Esophagus muscularis mucosa (tissue), 4 donors: ENCODE measurements around the gene ARRDC2. TPM values are rescaled to one million over a fixed set of nuclear protein-coding genes. Genes with fewer than 3 reads are reported as not detected.
A peak's percentile ranks its signal among the peaks of the same experiment; 100 is the strongest.

Experiments
- DNase-seq: peaks from one replicate; pipeline ENCODE4 v3.0.0-alpha.2; 2017; ENCODE audit errors: extremely low spot score
- H3K27ac ChIP-seq, 4 donors: fragments of 200-600 bp; sonication (generic); replicated peaks in 1 of 4; 1 replicate in 3 of 4; 2 replicates in 1 of 4; pipeline ENCODE4 v1.5.1; 2016 to 2019; ENCODE audit warnings: mild to moderate bottlenecking in 1 of 4
- H3K27me3 ChIP-seq, 4 donors: fragments of 200-600 bp; sonication (generic); one replicate each; pipeline versions ENCODE4 v1.5.1 to v1.6.0; 2016 to 2019
- H3K36me3 ChIP-seq, 4 donors: fragments of 200-600 bp; sonication (generic); one replicate each; pipeline ENCODE4 v1.5.1; 2016 to 2019
- H3K4me1 ChIP-seq, 4 donors: fragments of 200-600 bp; sonication (generic); one replicate each; pipeline ENCODE4 v1.5.1; 2016 to 2019
- H3K4me3 ChIP-seq, 4 donors: fragments of 200-600 bp; sonication (generic); 1 replicate in 2 of 4; 2 replicates in 2 of 4; pipeline ENCODE4 v1.5.1; 2016 to 2019; ENCODE audit warnings: mild to moderate bottlenecking in 4 of 4, moderate library complexity in 1 of 4
- H3K9me3 ChIP-seq, 4 donors: fragments of 200-600 bp; sonication (generic); 1 replicate in 3 of 4; 2 replicates in 1 of 4; pipeline ENCODE4 v1.5.1; 2016 to 2019
- EP300 ChIP-seq: sonication (generic); formaldehyde crosslinking; IDR thresholded peaks from one replicate; pipeline ENCODE4 v1.6.1; 2017; ENCODE audit warnings: antibody characterized with exemption
- POLR2A ChIP-seq: fragments of 450-650 bp; IDR thresholded peaks from one replicate; pipeline ENCODE4 v1.6.1; 2017; ENCODE audit warnings: antibody characterized with exemption, moderate library complexity, mild to moderate bottlenecking, low read depth
- POLR2AphosphoS5 ChIP-seq, 2 donors: sonication (generic); formaldehyde crosslinking; IDR thresholded peaks; one replicate each; pipeline ENCODE4 v1.6.1; 2017; ENCODE audit warnings: antibody characterized with exemption in 2 of 2
- WGBS: methylation state at CpG from one replicate; pipeline ENCODE4 v1.1.5; 2018; 5-methylcytosine and 5-hydroxymethylcytosine counted together
- intact Hi-C: fragments of 100-400 bp; cut with DNase I; formaldehyde crosslinking; loops from one replicate; pipeline ENCODE4 v1.15.1; 2023
- total RNA-seq, 4 donors: library from RNA; depleted of rRNA; stranded (reverse); fragments of >200 nt; gene quantifications; one replicate each; pipeline versions ENCODE4 v1.1.0 to v1.2.1, GENCODE V29; 2016
- TF ChIP-seq, protein P1 (sequence below), 3 experiments: fragments of 200-600 bp in 2 of 3; fragments of 450-650 bp in 1 of 3; sonication (generic) in 2 of 3; IDR thresholded peaks; one replicate each; pipeline ENCODE4 v1.5.1; 2017 to 2019; ENCODE audit warnings: antibody characterized with exemption in 3 of 3, mild to moderate bottlenecking in 2 of 3, moderate library complexity in 1 of 3

ARRDC2 gene
- total RNA-seq, 4 donors from 2014 or later = 30.6 to 69.2 (median 62.5) TPM

DNA sequence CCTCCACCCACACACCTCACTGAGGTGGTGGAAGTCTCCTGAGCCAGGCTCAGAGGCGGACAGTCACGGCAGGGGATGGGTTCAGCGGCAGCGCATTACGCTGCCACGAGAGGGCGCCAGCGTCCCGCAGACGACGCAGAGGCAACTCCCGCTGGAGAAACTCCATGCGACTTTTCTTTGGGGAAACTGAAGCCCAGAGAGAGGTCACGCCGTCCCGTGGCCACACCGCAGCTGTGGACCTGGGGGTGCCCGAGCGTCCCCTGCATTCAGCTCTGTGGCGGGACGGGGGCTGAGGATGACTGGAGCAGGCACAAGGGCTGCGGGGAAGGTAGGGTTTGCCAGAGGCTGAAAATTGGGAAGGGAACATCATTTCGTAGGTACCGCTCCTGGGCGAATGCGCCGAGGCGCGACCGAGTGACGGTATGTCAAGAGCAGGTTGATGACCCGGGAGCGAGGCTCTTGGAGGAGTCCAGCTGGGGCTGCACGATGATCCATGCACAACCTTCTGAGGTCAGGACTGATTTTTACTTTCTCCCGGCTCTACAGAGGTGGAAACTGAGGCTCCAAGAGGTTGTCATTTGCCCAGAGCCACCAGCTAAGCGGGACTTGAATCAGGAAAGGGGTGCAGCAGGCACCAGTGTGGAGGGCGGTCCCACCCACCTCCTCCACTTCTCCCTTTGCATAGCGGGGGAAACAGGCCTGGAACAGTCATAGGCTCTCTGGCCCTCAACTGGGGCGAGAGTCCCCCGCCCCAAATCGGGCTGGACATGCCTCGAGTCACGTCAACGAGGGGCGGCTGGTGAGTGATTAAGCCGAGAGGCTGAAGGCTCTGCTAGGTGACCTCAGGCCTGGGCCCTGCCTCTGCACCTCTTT is 690 bp upstream of the ARRDC2 start:
- TF ChIP-seq EP300 = no peak
- TF ChIP-seq, protein P1, sequence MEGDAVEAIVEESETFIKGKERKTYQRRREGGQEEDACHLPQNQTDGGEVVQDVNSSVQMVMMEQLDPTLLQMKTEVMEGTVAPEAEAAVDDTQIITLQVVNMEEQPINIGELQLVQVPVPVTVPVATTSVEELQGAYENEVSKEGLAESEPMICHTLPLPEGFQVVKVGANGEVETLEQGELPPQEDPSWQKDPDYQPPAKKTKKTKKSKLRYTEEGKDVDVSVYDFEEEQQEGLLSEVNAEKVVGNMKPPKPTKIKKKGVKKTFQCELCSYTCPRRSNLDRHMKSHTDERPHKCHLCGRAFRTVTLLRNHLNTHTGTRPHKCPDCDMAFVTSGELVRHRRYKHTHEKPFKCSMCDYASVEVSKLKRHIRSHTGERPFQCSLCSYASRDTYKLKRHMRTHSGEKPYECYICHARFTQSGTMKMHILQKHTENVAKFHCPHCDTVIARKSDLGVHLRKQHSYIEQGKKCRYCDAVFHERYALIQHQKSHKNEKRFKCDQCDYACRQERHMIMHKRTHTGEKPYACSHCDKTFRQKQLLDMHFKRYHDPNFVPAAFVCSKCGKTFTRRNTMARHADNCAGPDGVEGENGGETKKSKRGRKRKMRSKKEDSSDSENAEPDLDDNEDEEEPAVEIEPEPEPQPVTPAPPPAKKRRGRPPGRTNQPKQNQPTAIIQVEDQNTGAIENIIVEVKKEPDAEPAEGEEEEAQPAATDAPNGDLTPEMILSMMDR (IDR thresholded peaks at IDR 0.05) = peak; percentile 98 to 99 (median 99)
- peak; percentile 30 for TF ChIP-seq POLR2A
- TF ChIP-seq POLR2AphosphoS5 (IDR thresholded peaks at IDR 0.05) = peak; percentile 76 to 89
- Histone ChIP-seq H3K4me3 (peak overlapping the region; percentile 58 to 70 (median 65)), H3K27me3 (no peaks in the 10 kb centered on the region), H3K9me3 (no peaks in the 10 kb centered on the region), H3K27ac (peak overlapping the region; percentile 86 to 92 (median 89)), H3K4me1 (peaks cover 29 to 68% (median 54%) of the 10 kb centered on the region in 4 donors), H3K36me3 (peaks cover 29 to 49% (median 34%) of the 10 kb centered on the region in 4 donors)
- intact Hi-C loops = loop anchor here (1.0 to 10.0 kb wide), 2 partner anchors 51 to 148 kb away; partner anchors contain the start of gene PIK3R2
- DNase-seq = peak; percentile 96
- WGBS = 0% methylated on average over 24 of the region's 46 CpGs

DNA sequence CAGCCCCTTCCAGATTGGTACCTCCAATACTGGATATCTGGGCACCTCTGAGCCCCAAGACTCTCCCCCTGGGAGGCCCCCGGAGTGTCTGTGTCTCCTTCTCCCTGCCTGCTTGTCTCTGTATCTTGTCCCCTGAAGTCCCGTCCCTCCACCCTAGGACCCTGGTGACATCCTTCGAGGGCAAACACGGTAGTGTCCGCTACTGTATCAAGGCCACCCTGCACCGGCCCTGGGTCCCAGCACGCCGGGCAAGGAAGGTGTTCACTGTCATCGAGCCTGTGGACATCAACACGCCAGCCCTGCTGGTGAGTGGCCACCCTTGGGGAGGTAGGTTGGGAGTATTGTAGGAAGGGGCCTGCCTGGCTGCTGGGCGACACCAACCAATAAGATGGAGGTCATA is 844 bp downstream of the ARRDC2 start:
- TF ChIP-seq POLR2AphosphoS5 (IDR thresholded peaks at IDR 0.05) (no peak), POLR2A (no peak), EP300 (no peak)
- TF ChIP-seq, protein P1 (IDR thresholded peaks at IDR 0.05) = no peak
- WGBS = 96% methylated on average over 9 of the region's 11 CpGs
- Histone ChIP-seq H3K27me3 (no peaks in the 10 kb centered on the region), H3K4me3 (peak overlapping the region; percentile 58 to 70 (median 65)), H3K4me1 (peaks cover 39 to 71% (median 61%) of the 10 kb centered on the region in 4 donors), H3K27ac (peak overlapping the region; percentile 86 to 92 (median 89)), H3K9me3 (no peaks in the 10 kb centered on the region), H3K36me3 (peaks cover 39 to 60% (median 49%) of the 10 kb centered on the region in 4 donors)
- no peak for DNase-seq
- intact Hi-C loops = loop anchor here (10.0 kb wide), 1 partner anchor 146 kb away; the partner anchor contains the start of gene PIK3R2

DNA sequence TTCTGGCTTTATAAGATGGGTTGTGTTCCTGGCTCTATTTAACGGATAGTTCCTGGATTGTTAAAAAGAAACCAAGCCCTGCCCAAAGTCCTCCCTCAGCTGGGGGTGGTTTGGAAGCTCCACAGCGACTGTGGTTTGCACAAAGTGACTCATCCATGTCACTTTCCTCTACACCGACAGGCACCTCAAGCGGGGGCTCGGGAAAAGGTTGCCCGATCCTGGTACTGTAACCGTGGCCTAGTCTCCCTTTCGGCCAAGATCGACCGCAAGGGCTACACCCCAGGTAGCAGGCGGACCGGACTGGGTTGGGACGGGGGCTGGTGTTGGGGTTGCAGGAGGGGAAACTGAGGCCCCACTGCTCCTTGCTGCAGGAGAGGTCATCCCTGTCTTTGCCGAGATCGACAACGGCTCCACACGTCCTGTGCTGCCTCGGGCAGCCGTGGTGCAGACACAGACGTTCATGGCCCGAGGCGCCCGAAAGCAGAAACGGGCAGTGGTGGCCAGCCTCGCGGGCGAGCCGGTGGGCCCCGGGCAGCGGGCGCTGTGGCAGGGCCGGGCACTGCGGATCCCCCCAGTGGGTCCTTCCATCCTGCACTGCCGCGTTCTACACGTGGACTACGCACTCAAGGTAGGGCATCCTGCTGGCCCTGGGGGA is 1.6 kb downstream of the ARRDC2 start:
- TF ChIP-seq EP300 = no peak
- TF ChIP-seq POLR2AphosphoS5 (IDR thresholded peaks at IDR 0.05) = no peak
- no peak for TF ChIP-seq POLR2A
- TF ChIP-seq, protein P1 (IDR thresholded peaks at IDR 0.05) = no peak
- Histone ChIP-seq H3K9me3 (no peaks in the 10 kb centered on the region), H3K27me3 (no peaks in the 10 kb centered on the region), H3K36me3 (peaks cover 39 to 64% (median 52%) of the 10 kb centered on the region in 4 donors), H3K4me1 (peaks cover 45 to 78% (median 67%) of the 10 kb centered on the region in 4 donors), H3K27ac (peak overlapping the region; percentile 86 to 92 (median 89)), H3K4me3 (peak overlapping the region; percentile 58 to 70 (median 65))
- no peak for DNase-seq
- intact Hi-C loops = loop anchor here (10.0 kb wide), 1 partner anchor 145 kb away; the partner anchor contains the start of gene PIK3R2
- WGBS = 92% methylated on average over 23 of the region's 37 CpGs

DNA sequence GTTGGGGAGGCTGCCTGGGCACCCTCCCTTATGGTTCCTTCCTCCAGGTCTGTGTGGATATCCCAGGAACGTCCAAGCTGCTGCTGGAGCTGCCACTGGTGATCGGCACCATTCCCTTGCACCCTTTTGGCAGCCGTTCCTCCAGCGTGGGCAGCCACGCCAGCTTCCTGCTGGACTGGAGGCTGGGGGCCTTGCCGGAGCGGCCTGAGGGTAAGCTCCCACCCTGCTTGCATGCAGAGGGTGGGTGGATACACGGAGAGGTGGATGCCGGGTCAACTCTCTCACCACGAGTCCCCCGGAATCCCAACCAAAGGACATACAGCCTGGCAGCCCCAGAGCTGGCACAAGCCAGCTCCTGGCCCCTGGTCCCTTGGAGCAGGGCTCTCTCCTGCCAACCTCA is 2.2 kb downstream of the ARRDC2 start:
- Histone ChIP-seq H3K4me1 (peaks cover 45 to 83% (median 71%) of the 10 kb centered on the region in 4 donors), H3K9me3 (no peaks in the 10 kb centered on the region), H3K27ac (peak overlapping the region; percentile 16 to 92 (median 60)), H3K4me3 (peak overlapping the region; percentile 58 to 70 (median 65)), H3K27me3 (no peaks in the 10 kb centered on the region), H3K36me3 (peaks cover 39 to 68% (median 58%) of the 10 kb centered on the region in 4 donors)
- DNase-seq = no peak
- intact Hi-C loops = no loop called here
- WGBS = no CpG with 5 or more reads among the region's 11 CpGs
- no peak for TF ChIP-seq EP300
- TF ChIP-seq POLR2AphosphoS5 (IDR thresholded peaks at IDR 0.05) = no peak
- TF ChIP-seq, protein P1 (IDR thresholded peaks at IDR 0.05) = no peak
- no peak for TF ChIP-seq POLR2A
